Raji (cell line): Measurements from ENCODE around the gene CNTNAP2.

Source experiments
- POLR2A ChIP-seq: IDR thresholded peaks from 2 replicates; pipeline ENCODE4 v1.6.1; 2011; ENCODE audit warnings: low read depth, low read length, control low read depth; ENCODE audit not compliant: insufficient read depth

Gene CNTNAP2

GRCh38 chr7:146116521-146117222 lies at the start of gene CNTNAP2:
CNTNAP2 (plus strand) TSS chr7:146116801; CDS start chr7:146116877, 76 bp downstream.
- no peak for TF ChIP-seq POLR2A

GRCh38 chr7:146067880-146068279 lies 48.7 kb upstream of the CNTNAP2 start:
- no peak for TF ChIP-seq POLR2A

- TF ChIP-seq POLR2A = no peak
Observed at GRCh38 chr7:146074195-146074765, 42.3 kb upstream of the CNTNAP2 start.

GRCh38 chr7:146076344-146076743 lies 40.3 kb upstream of the CNTNAP2 start:
- no peak for TF ChIP-seq POLR2A

GRCh38 chr7:146084086-146084485 lies 32.5 kb upstream of the CNTNAP2 start:
- TF ChIP-seq POLR2A = no peak

GRCh38 chr7:146090023-146090645 lies 26.5 kb upstream of the CNTNAP2 start:
- no peak for TF ChIP-seq POLR2A

- no peak for TF ChIP-seq POLR2A
Observed at GRCh38 chr7:146094356-146094755, 22.2 kb upstream of the CNTNAP2 start.

GRCh38 chr7:146096994-146097393 lies 19.6 kb upstream of the CNTNAP2 start:
- TF ChIP-seq POLR2A = no peak

GRCh38 chr7:146106319-146106718 lies 10.3 kb upstream of the CNTNAP2 start:
- no peak for TF ChIP-seq POLR2A

- no peak for TF ChIP-seq POLR2A
Observed at GRCh38 chr7:146112755-146113154, 3.8 kb upstream of the CNTNAP2 start.

GRCh38 chr7:146115548-146115850 lies 1.1 kb upstream of the CNTNAP2 start:
- TF ChIP-seq POLR2A = no peak

- TF ChIP-seq POLR2A = no peak
Observed at GRCh38 chr7:146115851-146116520, 615 bp upstream of the CNTNAP2 start.

- TF ChIP-seq POLR2A = no peak
Observed at GRCh38 chr7:146117576-146117975, 975 bp downstream of the CNTNAP2 start.

GRCh38 chr7:146119002-146119401 lies 2.4 kb downstream of the CNTNAP2 start:
- no peak for TF ChIP-seq POLR2A

- no peak for TF ChIP-seq POLR2A
Observed at GRCh38 chr7:146123715-146124114, 7.1 kb downstream of the CNTNAP2 start.

GRCh38 chr7:146126767-146127509 lies 10.3 kb downstream of the CNTNAP2 start:
- no peak for TF ChIP-seq POLR2A

- no peak for TF ChIP-seq POLR2A
Observed at GRCh38 chr7:146129296-146129695, 12.7 kb downstream of the CNTNAP2 start.
